Activated T-cell treated with anti-CD3 and anti-CD28 coated beads for 1 hour (primary cell): Measurements from ENCODE around the gene CYBC1.

Source experiments
- DNase-seq: peaks from one replicate; pipeline ENCODE4 v3.0.0-alpha.2; 2020; ENCODE audit warnings: low read depth

Gene CYBC1

GRCh38 chr17:82447876-82448275, 2.7 kb downstream of the CYBC1 start:
- no peak for DNase-seq

- no peak for DNase-seq
Measured at GRCh38 chr17:82446649-82447048, 3.9 kb downstream of the CYBC1 start.

GRCh38 chr17:82446124-82446523, 4.4 kb downstream of the CYBC1 start:
- no peak for DNase-seq

- no peak for DNase-seq
Measured at GRCh38 chr17:82445542-82445941, 5.0 kb downstream of the CYBC1 start.

GRCh38 chr17:82444941-82445521, 5.5 kb downstream of the CYBC1 start:
- no peak for DNase-seq

GRCh38 chr17:82444284-82444893, 6.2 kb downstream of the CYBC1 start:
- no peak for DNase-seq

- DNase-seq, result no peak
Measured at GRCh38 chr17:82443465-82444283, 6.9 kb downstream of the CYBC1 start.

GRCh38 chr17:82442643-82443464, 7.7 kb downstream of the CYBC1 start:
- DNase-seq, result no peak

- DNase-seq, result no peak
Measured at GRCh38 chr17:82441691-82442487, 8.7 kb downstream of the CYBC1 start.

GRCh38 chr17:82440991-82441627, 9.4 kb downstream of the CYBC1 start:
- no peak for DNase-seq

- DNase-seq, result no peak
Measured at GRCh38 chr17:82440469-82440981, 10.0 kb downstream of the CYBC1 start.

GRCh38 chr17:82439829-82440365, 10.7 kb downstream of the CYBC1 start:
- DNase-seq, result no peak

GRCh38 chr17:82439194-82439828, 11.2 kb downstream of the CYBC1 start:
- no peak for DNase-seq

- no peak for DNase-seq
Measured at GRCh38 chr17:82438401-82439193, 12.0 kb downstream of the CYBC1 start.

GRCh38 chr17:82437325-82437668, 13.3 kb downstream of the CYBC1 start:
- no peak for DNase-seq

GRCh38 chr17:82436601-82437324, 13.8 kb downstream of the CYBC1 start:
- DNase-seq, result no peak

GRCh38 chr17:82435601-82436583, 14.7 kb downstream of the CYBC1 start:
- no peak for DNase-seq
